Aorta (tissue), 5 donors: ENCODE data around the gene EIF4G3. TPM values are rescaled to one million over a fixed set of nuclear protein-coding genes. Genes with fewer than 3 reads are reported as not detected.

Source experiments
- ATAC-seq: fragments of 200-7000 bp; cut with Tn5 transposase; one replicate; pipeline ENCODE4 v1.9.1; 2022; ENCODE audit warnings: moderate library complexity; ENCODE audit not compliant: low FRiP score
- DNase-seq, 2 donors: peaks; one replicate each; pipeline ENCODE4 v3.0.0-alpha.2; 2020
- H3K27ac ChIP-seq, 2 donors: one replicate each; pipeline ENCODE4 v1.5.1; 2013; ENCODE audit warnings: low read length in 2 of 2, mild to moderate bottlenecking in 2 of 2, moderate library complexity in 2 of 2, control low read depth in 1 of 2, inconsistent platforms in 1 of 2, low read depth in 1 of 2
- H3K27me3 ChIP-seq, 2 donors: one replicate each; pipeline ENCODE4 v1.6.1; 2013; ENCODE audit warnings: control low read depth in 1 of 2, low read length in 1 of 2, mild to moderate bottlenecking in 1 of 2, moderate library complexity in 1 of 2; ENCODE audit not compliant: insufficient read depth in 2 of 2, control insufficient read depth in 1 of 2
- H3K36me3 ChIP-seq, 2 donors: one replicate each; pipeline ENCODE4 v1.6.1; 2013; ENCODE audit warnings: control low read depth in 1 of 2, low read length in 1 of 2, mild to moderate bottlenecking in 1 of 2; ENCODE audit not compliant: insufficient read depth in 2 of 2, control insufficient read depth in 1 of 2
- H3K4me1 ChIP-seq, 2 donors: one replicate each; pipeline ENCODE4 v1.6.1; 2013; ENCODE audit warnings: low read length in 2 of 2, control low read depth in 1 of 2, mild to moderate bottlenecking in 1 of 2, moderate library complexity in 1 of 2; ENCODE audit not compliant: insufficient read depth in 2 of 2, control insufficient read depth in 1 of 2
- H3K4me3 ChIP-seq, 2 donors: one replicate each; pipeline ENCODE4 v1.5.1; 2013; ENCODE audit warnings: low read length in 2 of 2, control low read depth in 1 of 2, mild to moderate bottlenecking in 1 of 2
- H3K9me3 ChIP-seq: one replicate; pipeline ENCODE4 v1.6.1; 2013; ENCODE audit warnings: mild to moderate bottlenecking, low read length; ENCODE audit not compliant: control insufficient read depth
- WGBS, 2 donors: extraction: QIAGEN DNeasy Blood & Tissue Kit; methylation state at CpG; one replicate each; pipeline ENCODE4 v1.1.7; 2013; 5-methylcytosine and 5-hydroxymethylcytosine counted together
- intact Hi-C, 2 donors: fragments of 100-400 bp; cut with DNase I; formaldehyde crosslinking; loops; one replicate each; pipeline versions ENCODE4 v1.14.2 to v1.15.0; 2022
- polyA plus RNA-seq, 2 donors: library from polyadenylated mRNA; stranded (reverse); fragments of 200-250 nt; gene quantifications; one replicate each; pipeline ENCODE4 v1.2.3, GENCODE V29; 2013
- total RNA-seq, 2 donors: library from RNA; stranded (reverse); fragmentation: NEBNext Ultra II Directional; extraction: Animal tissue kit (Norgen Biotek cat#: 25700); gene quantifications; one replicate each; pipeline ENCODE4 v1.2.1, GENCODE V29; 2021
- donor health status: healthy with polysubstance abuse.
- donor health status: Bipolar disorder and iron deficiency.
- donor health status: DM: no; HTN: no; CAD: no.
- donor health status: DM: no; HTN: no; CAD: no.
- donor health status: DM: yes; HTN: yes; CAD: no.

Gene EIF4G3
- total and polyA plus RNA-seq, 4 donors = 7.3 to 84.4 (median 37.3) TPM

GRCh38 chr1:20834192-20834591 is 342.5 kb downstream of the EIF4G3 start:
- no peaks in the 10 kb centered on the region for H3K36me3 ChIP-seq
- H3K9me3 ChIP-seq = no peaks in the 10 kb centered on the region
- ATAC-seq = no peak
- no peak for DNase-seq
- intact Hi-C loops = no loop called here
- no peaks in the 10 kb centered on the region for H3K4me1 ChIP-seq
- H3K27ac ChIP-seq = no peak overlapping the region
- 100% methylated on average over 1 of the region's 1 CpG for WGBS, 2 donors
- no peak overlapping the region for H3K4me3 ChIP-seq
- H3K27me3 ChIP-seq = no peaks in the 10 kb centered on the region

GRCh38 chr1:20830378-20830777 is 346.3 kb downstream of the EIF4G3 start:
- intact Hi-C loops = no loop called here
- Histone ChIP-seq H3K27ac (no peak overlapping the region), H3K4me3 (no peak overlapping the region), H3K9me3 (no peaks in the 10 kb centered on the region), H3K4me1 (no peaks in the 10 kb centered on the region), H3K27me3 (no peaks in the 10 kb centered on the region), H3K36me3 (no peaks in the 10 kb centered on the region)
- 96 to 98% methylated on average over 2 of the region's 2 CpGs for WGBS, 2 donors
- ATAC-seq (no peak), DNase-seq (no peak)

DNA sequence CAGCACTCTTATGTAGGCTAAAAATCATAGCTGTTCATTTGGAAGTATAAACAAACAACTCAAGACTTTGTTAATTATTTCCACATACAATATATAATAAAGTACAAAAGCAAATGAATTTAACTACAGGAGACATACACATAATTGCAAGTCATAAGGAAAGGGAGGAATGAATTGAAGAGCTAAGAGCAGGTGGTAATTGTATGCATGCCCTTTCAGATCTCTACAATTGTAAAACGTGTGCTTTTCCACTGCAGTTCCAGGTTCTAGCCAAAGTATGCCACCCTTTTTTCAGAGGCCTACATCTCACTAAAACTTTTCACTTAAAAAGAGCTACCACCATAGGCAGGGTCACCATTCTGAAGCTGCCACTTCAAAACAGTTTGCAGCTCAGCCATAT is 346.8 kb downstream of the EIF4G3 start:
- H3K9me3 ChIP-seq = no peaks in the 10 kb centered on the region
- no peak overlapping the region for H3K4me3 ChIP-seq
- ATAC-seq = no peak
- intact Hi-C loops = no loop called here
- DNase-seq = no peak
- no peak overlapping the region for H3K27ac ChIP-seq
- 61 to 81% methylated on average over 1 of the region's 1 CpG for WGBS, 2 donors
- H3K36me3 ChIP-seq = no peaks in the 10 kb centered on the region
- no peaks in the 10 kb centered on the region for H3K27me3 ChIP-seq
- no peaks in the 10 kb centered on the region for H3K4me1 ChIP-seq

DNA sequence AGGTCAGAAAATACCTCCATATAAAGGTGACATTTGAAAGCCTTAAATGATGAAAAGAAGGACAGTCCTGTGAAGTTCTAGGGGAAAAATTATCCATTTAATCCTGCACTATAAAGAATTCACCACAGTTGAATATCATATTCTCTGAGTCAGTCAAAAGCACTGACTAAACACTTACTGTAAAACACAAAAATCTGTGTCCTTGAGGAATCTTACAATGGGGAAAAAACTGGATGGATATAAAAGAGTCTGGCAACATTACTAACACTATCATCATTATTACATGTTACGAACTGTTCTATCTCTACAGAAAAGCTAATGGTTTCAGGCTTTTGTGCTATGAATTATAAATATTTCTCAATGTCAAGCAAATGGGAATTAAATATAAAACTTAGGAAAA is 347.2 kb downstream of the EIF4G3 start:
- no peaks in the 10 kb centered on the region for H3K9me3 ChIP-seq
- 92 to 96% methylated on average over 1 of the region's 1 CpG for WGBS, 2 donors

DNA sequence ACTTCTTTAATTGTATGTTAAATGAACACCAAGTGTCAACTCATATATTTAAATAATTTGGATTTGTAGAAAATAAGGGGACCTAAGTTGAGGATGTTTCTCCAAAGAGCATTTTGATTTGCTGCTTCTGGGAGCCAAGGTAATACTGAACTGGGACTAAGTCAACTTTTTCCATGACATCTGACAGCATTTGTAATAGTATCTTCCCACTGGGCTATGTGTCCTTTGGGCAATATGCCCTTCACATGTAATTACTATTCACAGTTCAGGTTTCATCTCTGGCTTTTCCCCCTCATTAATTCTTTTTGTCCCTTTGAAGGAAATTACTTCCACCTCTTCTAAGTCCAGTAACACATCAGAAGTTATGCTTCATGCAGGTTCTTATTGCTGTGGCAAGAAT is 352.9 kb downstream of the EIF4G3 start:
- no peak for ATAC-seq
- H3K9me3 ChIP-seq = no peaks in the 10 kb centered on the region
- DNase-seq = no peak
- H3K27me3 ChIP-seq = no peaks in the 10 kb centered on the region
- H3K4me1 ChIP-seq = no peaks in the 10 kb centered on the region
- peaks cover 1 to 2% of the 10 kb centered on the region in 2 donors for H3K36me3 ChIP-seq
- no peak overlapping the region for H3K27ac ChIP-seq
- H3K4me3 ChIP-seq = no peak overlapping the region
- intact Hi-C loops = no loop called here

More for the DNA sequence above, 347.2 kb downstream of the EIF4G3 start:
- no peaks in the 10 kb centered on the region for H3K4me1 ChIP-seq
- DNase-seq (no peak), ATAC-seq (no peak)
- no peaks in the 10 kb centered on the region for H3K27me3 ChIP-seq
- H3K36me3 ChIP-seq = no peaks in the 10 kb centered on the region
- H3K27ac ChIP-seq = no peak overlapping the region
- intact Hi-C loops = no loop called here
- no peak overlapping the region for H3K4me3 ChIP-seq

DNA sequence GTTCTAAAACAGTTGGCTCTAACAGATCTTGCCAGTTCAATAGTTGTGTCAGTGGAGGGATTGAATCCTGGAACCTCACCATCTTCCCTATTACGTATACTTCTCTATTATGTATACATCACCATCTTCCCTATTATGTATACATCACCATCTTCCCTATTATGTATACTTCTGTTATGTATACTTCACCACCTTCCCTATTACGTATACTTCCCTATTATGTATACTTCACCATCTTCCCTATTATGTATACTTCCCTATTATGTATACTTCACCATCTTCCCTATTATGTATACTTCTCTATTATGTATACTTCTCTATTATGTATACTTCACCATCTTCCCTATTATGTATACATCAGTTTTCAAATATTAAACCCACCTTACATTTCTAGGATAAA is 355.2 kb downstream of the EIF4G3 start:
- WGBS, 2 donors = 46 to 47% methylated on average over 2 of the region's 2 CpGs
- no peak for ATAC-seq
- peaks cover 1 to 2% of the 10 kb centered on the region in 2 donors for H3K36me3 ChIP-seq

GRCh38 chr1:20819818-20820217 is 356.9 kb downstream of the EIF4G3 start:
- peaks cover 1 to 2% of the 10 kb centered on the region in 2 donors for H3K36me3 ChIP-seq
- WGBS, 2 donors = 80 to 84% methylated on average over 5 of the region's 5 CpGs

More for the DNA sequence above, 355.2 kb downstream of the EIF4G3 start:
- Histone ChIP-seq H3K9me3 (no peaks in the 10 kb centered on the region), H3K27me3 (no peaks in the 10 kb centered on the region), H3K4me1 (no peaks in the 10 kb centered on the region), H3K27ac (no peak overlapping the region), H3K4me3 (no peak overlapping the region)
- intact Hi-C loops = no loop called here
- no peak for DNase-seq

DNA sequence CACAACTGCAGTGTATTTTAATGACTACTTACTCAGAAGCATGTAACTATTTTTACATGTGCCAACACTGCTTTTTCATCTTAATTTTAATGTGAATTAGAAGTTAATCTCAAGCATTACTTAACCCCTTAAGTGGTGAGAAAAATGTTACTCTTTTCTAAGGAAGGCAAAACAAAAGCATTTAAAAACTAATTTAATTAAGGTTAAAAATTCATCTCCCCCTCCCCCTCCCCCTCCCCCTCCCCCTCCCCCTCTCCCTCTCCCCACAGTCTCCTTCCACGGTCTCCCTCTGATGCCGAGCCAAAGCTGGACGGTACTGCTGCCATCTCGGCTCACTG is 362.2 kb downstream of the EIF4G3 start:
- DNase-seq = no peak
- H3K27me3 ChIP-seq = no peaks in the 10 kb centered on the region
- no CpG with 5 or more reads among the region's 4 CpGs for WGBS, 2 donors
- no peak overlapping the region for H3K4me3 ChIP-seq
- intact Hi-C loops = no loop called here
- no peaks in the 10 kb centered on the region for H3K4me1 ChIP-seq
- H3K36me3 ChIP-seq = no peaks in the 10 kb centered on the region
- ATAC-seq = no peak
- H3K9me3 ChIP-seq = no peaks in the 10 kb centered on the region
- H3K27ac ChIP-seq = no peak overlapping the region

More at GRCh38 chr1:20819818-20820217, 356.9 kb downstream of the EIF4G3 start:
- Histone ChIP-seq H3K27ac (no peak overlapping the region), H3K4me3 (no peak overlapping the region), H3K27me3 (no peaks in the 10 kb centered on the region), H3K9me3 (no peaks in the 10 kb centered on the region), H3K4me1 (no peaks in the 10 kb centered on the region)
- DNase-seq (no peak), ATAC-seq (no peak)
- intact Hi-C loops = no loop called here

DNA sequence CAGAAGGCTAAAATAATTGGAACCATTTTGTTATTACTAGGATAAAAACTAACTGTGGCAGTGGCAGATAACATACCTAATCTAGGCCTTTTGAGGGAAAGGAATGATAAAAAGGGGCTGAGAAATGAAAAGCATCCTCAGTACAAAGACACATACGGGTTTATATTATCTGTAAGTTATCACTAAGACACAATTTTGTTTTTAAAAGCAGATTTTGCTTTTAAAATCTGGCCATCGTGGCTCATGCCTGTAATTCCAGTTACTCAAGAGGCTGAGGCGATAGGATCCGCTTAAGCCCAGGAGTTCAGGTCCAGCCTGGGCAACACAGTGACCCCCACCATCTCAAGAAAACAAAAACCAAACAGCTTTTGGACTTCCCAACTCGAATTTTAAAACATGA is 364.8 kb downstream of the EIF4G3 start:
- Histone ChIP-seq H3K27me3 (no peaks in the 10 kb centered on the region), H3K27ac (no peak overlapping the region), H3K9me3 (no peaks in the 10 kb centered on the region), H3K4me3 (no peak overlapping the region), H3K36me3 (peaks cover 0 to 2% of the 10 kb centered on the region in 2 donors), H3K4me1 (no peaks in the 10 kb centered on the region)
- intact Hi-C loops = no loop called here
- ATAC-seq = no peak
- DNase-seq = no peak
- WGBS, 2 donors = 73 to 75% methylated on average over 5 of the region's 5 CpGs
